ENCODE measurements around the gene HESX1.

Gene HESX1

DNA sequence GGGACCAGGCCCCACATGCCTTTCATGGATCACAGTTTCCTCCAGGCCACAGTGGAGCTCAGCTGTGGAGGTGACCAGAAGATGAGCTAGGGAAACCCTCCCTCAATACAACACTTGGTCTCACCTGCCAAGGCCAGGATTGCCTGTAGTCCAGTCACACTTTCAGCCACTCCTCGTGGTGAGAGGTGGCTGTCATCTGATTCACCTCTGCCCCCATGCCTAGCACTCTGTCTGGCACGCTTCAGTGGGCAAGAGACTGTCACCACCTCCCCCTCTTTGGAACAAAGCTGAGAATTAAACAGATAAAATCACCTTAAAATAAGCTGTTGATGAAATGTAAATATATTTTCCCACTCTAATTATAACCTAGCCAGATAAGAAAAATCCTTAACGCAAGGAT, 30.7 kb downstream of the HESX1 start:
- no peak for DNase-seq

DNA sequence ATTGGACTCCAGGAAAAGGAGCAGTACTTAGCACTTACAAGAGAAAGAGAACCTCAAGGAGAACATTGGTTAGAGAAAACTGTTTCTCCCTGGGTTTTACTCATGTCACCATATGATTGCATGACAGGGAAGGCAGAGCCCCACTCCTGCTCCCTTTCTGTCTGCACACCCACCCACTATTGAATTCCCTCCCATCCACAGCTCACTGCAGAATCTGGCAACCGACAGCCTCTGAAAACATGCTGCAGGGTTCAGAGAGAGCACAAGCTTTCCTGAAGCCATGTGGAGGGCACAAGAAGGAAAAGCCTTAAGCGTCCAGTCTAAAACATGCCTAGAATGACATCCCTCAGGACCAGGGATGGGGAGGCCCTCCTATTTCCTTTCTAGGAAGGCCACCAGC, 31.6 kb downstream of the HESX1 start:
- DNase-seq: no peak

DNA sequence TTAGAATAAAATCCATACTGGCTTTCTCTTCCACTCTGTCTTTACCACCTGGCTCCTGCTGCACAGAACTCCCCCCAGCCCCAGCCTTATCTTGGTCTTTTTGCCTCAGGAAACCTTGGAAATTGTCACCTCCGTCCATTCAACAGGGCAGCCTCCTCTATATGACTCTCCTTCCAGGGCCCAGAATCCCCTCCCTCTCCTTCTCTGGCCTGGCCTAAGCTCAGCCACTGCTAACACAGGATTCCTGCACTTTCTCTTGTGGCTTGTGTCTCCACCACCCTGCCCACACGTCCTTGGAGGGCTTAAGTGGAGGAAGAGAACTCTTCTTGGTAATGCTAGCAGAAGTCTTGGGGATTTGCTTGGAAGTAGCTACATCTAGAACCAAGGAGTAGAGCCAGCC, 33.1 kb downstream of the HESX1 start:
- no peak for DNase-seq

DNA sequence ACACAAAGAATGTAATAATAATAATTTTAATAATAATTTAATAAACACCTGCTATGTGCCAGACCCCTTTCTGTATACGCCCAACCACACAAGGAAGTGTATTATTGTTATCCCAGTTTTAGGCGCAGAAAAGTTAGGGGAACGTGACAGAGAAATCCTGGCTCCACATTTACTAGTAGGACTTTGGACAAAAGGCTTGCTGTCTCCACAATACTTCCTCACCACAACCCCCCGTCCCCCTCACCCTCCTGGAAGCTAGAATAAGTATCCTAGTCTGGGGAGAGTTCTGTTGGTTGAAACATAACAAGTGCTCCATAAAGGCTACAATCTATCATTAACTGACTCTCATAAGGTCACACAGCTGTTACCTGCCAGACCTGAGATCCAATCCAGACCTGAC, 34.1 kb downstream of the HESX1 start:
- no peak for DNase-seq

DNA sequence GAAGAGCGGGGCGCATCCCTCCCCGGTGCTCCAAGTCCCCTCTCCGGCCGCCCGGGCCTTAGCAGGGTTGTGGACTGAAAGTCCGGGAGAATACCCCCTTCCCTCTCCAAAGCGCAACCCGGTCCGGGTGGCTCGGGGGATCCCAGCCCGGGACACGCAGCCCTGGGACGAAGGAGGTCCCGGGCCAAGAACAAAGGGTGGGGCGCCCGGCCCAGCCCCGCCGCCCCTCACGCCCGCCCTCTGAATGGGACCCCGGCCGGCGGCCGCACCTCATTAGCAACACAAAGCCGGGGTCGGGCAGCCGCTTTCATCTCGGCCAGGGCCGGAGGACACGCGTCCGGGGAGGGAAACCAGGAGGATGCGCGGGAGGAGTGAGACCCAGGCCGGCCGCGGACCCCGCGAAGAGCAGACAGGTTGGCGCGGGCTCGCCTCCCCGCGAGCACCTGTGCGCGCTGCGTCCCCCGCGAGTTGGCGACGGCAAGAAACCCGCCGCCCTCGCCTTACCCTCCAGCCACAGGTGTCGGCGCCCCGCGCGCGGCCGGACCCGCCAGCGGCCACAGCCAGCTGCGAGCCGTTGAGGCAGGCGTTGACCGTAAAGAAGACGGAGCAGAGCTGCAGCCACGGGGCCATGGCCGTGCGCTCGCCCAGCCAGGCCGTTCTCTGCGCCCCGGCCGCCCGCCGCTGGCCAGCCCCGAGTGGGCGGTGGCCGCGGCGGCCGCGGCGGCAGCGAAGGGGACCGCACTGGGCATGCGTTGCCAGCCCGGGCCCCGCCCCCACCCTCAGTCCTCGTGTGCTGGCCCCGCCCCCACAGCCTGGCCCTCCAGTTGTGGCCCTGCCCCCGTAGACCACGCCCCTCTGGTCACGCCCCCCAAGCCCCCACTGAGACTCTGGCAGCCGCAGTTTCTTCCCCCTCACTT, 34.9 kb downstream of the HESX1 start, which contains the start of gene IL17RD:
TSS of gene IL17RD (minus strand) at position 697 of the 917 bp plus-strand sequence. CDS start at position 630, 67 bp downstream.
- peak in 47 of 58 donors; percentile 14 to 70 (median 47) for DNase-seq

DNA sequence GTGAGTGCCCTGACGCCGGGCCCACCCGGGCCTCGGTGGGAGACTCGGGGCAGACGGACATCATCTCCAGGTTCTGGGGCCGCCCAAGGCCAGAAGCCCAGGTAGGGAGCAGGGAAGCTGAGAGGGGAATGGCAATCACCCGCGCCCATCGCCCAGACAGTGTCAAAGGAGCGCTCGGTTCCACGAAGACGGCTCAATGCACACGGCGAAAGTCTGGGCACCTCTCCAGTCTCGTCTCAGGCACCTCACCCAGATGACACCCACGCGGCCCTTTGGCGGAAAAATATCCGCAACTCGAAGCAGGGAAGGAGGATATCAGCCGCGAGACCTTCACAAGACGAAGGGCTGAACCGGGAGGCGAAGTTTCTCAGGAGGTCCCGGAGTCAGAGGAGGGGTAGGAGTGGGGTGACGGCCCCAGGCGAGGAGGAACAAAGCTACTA, 35.5 kb downstream of the HESX1 start:
- peak in 1 of 58 donors; percentile 13 for DNase-seq

DNA sequence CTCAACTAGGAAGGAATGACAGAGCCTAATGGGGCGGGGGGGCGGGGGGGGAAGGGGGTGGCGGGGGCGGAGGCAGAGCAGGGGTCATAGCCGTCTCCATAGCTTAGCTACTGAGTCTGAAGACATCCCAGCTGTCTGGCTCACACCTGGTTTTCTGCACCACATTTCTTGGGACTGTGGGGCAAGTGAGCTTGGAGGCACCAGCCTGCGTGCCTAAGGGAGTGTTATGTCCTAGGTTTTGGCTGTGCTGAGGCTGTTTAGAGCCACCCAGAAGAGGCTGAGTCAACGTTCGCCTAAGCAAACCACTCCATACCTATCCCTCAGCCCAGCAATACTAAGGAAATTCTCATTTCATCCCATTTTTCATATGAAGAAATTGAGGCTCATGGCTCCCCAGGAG, 36.0 kb downstream of the HESX1 start:
- DNase-seq: no peak

DNA sequence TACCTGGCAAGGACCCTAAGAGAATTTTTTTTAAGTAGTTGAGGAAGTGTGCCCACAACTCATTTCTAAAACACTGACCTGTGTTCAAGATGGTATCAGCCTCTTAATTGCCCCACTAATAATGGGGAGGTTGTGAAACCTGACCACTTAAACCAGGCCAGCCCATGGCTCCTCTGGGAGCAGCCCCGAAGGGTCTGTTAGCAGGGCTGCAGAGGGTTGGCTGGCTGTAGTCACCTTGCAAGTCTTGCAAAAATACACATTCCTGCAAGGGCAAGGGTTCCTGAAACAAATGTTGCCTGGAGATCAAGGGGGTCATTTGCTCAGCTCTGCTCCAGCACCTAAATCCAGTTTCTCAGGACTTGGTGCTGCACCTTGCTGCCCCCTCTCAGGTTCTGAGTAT, 37.9 kb downstream of the HESX1 start:
- DNase-seq: no peak

DNA sequence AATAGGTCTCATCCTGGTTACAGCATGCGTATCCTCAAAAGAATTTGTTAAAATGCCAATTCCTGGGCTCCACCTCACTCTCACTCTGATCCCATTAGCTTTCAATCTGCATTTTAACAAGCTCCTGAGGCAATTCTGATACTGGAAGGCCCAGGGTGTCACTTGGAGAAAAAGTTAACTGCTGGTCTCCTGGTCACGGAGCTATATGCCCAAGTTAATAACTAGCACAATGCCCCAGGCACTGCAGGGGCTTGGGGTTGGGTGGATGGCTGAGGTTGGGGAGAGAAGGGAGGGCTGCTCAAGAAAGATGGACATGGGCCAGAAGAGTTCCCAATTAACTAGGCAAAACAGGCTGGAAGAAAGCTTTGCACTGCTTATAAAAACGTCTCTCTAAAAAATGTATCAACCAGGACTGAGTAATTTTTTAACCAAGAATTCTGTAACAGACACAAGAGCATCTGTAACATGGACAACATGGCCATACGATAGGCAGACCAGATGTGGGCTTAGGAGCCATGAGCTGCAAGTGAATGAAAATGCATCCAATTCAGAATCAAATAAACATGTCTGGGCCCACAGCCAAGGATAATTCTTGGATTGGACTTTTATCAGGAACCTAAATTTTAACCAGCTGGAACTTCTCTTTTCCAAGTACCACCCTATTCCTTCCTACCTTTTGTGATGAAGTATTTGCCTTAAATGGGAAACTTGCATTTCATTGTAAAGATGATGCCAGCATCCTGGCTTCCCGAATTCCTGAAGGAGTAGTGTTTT, 38.8 kb downstream of the HESX1 start:
- DNase-seq: no peak

DNA sequence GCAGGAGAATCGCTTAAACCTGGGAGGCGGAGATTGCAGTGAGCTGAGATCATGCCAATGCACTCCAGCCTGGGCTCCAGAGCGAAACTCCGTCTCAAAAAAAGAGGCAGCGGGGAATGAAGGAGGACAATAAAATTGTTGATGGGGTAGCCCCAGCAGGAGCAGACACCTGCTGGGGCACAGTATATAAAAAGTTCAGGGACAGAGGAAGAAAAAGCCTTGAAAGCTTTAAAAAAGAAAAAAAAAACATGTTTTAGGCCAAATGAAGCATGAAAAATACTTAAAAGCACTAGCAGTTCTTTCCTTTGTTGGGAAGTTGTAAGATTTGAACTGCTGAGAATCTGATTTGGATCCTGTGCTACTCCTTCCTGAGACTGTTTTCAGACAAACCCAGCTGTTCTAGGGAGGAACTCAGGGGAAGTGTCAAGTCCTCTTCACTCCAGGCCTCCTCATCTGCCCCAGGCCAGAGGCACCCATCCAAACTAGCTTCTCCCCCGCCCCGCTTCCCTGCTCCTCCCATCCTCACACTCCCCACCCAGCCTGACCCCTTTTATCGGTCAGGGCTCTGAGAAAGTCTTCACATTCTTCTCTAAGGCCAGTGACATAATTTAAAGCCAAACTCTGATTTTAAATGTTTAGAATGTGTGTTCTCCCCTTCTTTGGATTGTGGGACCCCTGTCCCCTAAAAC, 39.6 kb downstream of the HESX1 start:
- no peak for DNase-seq

DNA sequence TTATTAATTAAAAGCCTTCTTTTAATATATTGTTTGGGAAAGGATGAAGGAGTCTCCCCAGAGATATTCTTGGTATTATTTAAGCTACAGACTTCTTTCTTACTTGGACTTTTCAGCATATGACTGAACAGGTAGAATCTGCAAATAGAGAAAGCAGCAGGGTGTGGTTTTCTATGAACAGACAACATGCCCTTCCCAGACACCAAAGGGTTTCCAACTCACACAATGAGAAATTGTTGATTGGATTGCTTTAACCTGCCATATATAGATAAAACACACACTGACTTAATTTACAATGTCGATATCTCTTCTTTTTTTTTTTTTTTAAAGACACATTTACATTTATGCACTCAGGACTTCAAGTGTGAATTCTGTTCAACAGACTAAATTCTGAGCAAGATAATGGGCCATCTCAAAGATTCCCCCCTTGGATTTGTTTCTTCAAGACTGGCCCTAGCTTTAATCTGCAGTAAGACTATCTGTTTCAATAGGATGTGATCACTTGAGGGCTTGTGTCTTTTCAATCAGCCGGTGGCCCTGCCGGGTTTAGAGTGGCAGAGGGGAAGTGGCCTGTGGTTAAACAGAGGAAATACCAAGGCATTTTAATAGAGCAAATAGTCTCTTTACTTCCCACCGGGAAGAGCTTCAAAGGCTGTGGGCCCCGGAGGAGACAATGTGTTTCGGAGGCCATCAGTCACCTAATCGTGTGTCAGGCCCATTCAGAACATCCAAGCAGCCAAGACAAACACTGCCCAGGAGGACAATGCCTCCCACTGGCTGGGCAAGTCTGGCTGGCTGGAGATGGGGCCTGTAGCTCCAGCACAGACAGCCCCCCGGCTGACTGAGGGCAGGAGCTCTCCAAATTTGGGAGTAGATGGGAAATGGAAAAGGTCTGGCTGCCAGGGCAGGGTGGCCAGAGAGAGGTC, 40.7 kb downstream of the HESX1 start:
- no peak for DNase-seq

DNA sequence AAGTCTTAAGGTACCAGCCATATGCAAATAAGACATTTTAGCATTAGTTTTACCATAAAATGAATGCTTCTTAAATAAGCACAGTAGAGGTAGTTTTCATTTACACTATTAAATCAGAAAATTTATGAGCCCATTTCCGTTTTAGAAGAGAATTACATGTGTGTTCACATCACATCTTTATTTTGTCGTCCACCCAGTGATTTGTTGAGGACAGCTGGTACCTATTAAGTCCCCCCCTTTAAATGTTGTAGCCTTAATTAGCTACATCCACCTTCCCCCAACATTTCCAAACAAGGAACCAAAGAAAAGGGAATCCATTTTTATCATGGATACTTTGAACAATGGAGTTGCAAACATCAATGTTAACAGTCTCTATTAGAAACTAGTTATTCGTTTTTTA, 41.5 kb downstream of the HESX1 start:
- DNase-seq: no peak

DNA sequence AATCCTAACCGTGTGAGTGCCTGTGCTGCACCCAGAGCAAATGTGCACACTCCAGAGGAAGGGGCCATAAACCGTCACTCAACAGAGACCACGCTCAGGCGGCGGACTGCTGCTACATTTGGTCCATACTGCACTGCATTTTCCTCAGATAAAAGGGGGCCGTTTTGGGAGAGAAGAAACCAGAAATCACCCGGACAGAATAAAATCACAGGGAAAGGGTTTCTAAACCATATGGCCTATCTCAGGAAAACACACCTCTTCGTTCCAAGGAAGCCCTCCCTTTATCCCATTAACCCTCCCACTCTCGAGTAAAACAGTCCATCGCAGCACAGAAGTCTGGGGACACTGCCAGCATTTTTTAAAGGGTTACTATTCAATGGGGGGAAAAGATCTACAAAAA, 42.2 kb downstream of the HESX1 start:
- no peak for DNase-seq

DNA sequence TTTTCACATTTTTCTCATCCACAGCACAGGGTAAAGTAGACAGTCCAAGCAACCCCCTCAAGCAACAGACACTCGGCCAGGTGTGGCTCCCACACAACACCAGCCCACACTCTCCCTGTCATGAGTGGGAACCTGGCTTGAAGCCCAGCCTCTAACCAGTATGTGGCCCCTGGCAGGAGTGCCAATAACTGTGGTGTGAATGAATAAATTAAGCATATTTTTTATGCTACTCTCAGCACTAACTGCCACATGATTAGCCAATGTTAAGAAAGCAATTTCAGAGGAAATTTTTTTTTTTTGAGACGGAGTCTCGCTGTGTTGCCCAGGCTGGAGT, 44.5 kb downstream of the HESX1 start:
- DNase-seq: peak in 11 of 58 donors; percentile 3 to 55 (median 28)

DNA sequence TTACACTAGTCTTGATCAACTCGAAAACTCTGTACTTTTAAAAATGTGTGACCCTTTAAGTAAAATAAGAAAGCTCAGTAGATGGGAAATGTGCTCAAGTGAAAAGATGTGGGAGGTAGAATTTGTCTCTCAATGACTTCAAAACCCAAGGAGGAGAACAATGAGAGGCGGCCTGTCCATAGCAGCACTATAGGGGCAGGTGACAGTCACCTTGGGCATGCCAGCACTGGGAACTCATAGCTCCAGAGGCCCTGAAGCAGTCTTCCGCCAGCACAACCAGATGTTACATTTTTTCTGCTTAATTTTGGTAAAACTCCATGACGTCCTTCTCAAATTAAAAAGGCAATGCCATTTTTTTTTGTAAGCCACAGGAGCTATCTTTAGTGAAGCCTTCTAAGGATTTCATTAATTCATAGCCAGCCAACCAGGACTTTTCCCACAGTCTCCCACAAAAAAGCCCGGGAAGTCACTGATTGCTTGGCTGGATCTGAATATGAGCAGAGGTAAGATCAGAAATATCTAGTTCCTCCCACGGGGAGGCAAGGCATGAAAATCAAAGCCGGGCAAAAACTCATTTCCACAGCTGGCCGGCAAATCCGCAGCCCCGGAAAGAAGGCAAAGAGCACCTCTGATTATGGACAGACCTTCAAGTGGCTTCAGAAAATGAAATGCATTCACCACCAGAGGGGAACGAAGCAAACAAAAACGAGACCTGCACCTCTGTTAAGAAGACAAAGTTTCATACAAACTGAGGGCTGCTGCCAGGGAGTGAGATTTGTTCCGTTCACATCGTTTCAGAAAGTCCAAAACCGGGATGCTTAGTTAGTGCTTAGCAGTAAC, 45.1 kb downstream of the HESX1 start:
- DNase-seq: peak in 1 of 58 donors; percentile 49

DNA sequence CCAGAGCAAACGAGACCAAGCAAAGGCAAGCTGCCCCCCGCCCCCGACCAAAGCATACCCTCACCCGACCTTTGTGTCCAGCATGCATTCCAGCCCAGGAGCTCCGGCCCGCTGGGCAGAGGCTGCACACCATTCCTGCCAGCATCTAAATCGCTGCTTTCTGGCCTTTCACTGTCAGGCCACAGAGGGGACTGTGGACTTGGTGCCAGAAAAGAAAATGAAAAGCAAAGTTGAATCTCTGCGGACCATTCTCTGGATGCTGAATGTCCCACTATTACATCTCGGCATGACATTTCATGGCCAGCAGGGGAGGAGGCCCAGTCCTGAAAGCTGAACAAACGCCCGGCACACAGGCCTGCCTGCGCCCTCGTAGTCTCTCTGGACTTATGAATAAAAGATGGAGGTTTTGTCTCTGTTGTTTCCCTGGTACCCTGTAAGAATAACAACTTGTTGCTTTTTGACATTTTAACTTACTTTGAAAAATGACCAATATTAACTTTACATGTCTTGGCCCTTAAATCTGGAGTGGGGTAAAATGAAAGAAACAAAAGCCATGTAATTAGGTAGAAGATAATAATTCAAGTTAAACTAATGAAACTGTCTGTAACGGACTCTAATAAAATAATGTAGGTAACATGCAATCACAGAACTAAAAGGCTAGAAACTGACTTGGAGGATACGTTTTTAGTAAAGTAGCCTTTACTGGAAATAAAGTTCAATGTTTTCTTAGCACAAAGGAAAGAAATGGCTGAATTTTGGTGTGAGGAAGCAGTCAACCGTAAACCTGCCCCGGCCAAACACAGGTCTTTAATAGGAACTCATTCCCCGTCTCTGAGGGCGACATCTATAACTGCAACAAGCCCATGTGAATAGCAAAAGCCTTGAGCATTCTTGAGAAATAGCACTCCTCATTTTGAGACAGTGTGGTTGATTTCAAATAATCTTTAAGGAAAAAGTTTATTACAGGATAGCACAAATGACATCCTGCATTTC, 47.3 kb downstream of the HESX1 start:
- DNase-seq: peak in 18 of 58 donors; percentile 3 to 39 (median 21)

DNA sequence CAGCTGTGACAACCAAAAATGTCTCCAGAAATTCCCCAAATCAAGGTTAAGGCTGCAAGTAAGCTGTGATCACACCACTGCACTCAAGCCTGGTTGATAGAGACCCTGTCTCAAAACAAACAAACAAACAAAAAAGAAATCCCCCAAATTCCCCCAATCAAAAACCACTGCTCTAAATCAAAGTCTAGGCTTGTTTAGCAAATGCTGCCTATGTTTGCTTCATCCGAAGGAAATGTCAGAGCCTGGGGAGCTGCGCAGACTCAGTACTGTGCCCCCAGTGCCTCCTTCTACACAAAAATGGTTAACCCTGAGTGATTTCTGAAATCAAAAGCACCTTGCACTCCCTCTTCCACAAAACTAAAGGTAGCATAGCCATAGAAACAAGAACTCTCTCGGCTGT, 48.0 kb downstream of the HESX1 start:
- no peak for DNase-seq

DNA sequence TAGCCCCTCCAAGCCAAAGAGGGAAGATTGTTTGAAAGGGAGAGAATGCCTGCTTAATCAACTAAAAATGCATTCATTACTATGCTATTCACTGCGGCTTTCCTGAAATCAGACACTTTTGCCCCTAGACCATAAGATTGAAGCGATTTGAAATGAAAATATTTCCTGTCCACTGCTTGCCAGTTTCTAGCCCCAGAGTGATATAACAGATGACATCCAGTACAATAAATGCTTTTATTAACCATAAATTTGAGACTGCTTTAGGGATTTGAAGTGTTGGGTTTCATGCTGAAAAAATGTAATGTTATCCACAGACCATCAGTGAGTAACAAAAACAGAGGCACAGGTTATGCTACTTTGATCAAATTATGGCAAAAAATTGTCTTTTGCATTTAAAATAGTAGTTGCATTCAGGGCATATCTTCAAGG, 48.7 kb downstream of the HESX1 start:
- no peak for DNase-seq

Data from anterior cingulate cortex (tissue), 58 donors.